ENCODE measurements around the gene CLASP1.

GRCh38 chr2:121583555-121583954 lies 65.7 kb downstream of the CLASP1 start:
- TF ChIP-seq, protein P1, sequence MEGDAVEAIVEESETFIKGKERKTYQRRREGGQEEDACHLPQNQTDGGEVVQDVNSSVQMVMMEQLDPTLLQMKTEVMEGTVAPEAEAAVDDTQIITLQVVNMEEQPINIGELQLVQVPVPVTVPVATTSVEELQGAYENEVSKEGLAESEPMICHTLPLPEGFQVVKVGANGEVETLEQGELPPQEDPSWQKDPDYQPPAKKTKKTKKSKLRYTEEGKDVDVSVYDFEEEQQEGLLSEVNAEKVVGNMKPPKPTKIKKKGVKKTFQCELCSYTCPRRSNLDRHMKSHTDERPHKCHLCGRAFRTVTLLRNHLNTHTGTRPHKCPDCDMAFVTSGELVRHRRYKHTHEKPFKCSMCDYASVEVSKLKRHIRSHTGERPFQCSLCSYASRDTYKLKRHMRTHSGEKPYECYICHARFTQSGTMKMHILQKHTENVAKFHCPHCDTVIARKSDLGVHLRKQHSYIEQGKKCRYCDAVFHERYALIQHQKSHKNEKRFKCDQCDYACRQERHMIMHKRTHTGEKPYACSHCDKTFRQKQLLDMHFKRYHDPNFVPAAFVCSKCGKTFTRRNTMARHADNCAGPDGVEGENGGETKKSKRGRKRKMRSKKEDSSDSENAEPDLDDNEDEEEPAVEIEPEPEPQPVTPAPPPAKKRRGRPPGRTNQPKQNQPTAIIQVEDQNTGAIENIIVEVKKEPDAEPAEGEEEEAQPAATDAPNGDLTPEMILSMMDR (IDR thresholded peaks at IDR 0.05), result no peak
- TF ChIP-seq POLR2A (IDR thresholded peaks at IDR 0.05) (no peak), EP300 (IDR thresholded peaks at IDR 0.05; ENCODE audit: low read depth) (no peak), POLR2AphosphoS5 (IDR thresholded peaks at IDR 0.05) (no peak)
